ENCODE measurements around the gene SLC12A2. TPM values are rescaled to one million over a fixed set of nuclear protein-coding genes. Genes with fewer than 3 reads are reported as not detected.

The SLC12A2 gene
- total and polyA plus RNA-seq, 10 donors = 2.0 to 20.4 (median 16.0) TPM

DNA sequence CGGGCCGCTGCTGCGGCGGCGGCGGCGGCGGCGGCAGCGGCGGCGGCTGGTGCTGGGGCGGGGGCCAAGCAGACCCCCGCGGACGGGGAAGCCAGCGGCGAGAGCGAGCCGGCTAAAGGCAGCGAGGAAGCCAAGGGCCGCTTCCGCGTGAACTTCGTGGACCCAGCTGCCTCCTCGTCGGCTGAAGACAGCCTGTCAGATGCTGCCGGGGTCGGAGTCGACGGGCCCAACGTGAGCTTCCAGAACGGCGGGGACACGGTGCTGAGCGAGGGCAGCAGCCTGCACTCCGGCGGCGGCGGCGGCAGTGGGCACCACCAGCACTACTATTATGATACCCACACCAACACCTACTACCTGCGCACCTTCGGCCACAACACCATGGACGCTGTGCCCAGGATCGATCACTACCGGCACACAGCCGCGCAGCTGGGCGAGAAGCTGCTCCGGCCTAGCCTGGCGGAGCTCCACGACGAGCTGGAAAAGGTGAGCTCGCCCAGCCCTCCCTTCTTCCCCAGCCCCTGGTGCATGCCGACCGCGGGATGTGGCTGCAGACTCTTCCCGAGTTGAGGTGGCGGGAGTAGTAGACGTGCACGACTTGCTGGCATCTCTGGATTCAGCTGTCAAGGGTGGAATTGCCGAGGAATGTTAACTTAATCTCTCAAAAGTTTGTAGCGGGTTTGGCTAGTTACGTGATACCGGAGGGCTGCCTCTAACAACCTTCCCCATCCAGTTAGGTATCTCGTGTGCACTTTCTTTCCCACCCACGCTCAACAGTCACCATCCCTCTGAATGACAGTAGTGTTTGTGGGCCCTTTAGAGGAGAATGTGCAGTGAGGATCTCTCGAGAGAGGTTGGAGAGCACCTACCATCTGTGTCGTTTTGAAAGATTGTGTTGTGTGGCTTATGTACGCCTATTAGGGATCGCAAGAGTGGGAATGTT, 932 bp downstream of the SLC12A2 start:
- no peaks in the 10 kb centered on the region for H3K36me3 ChIP-seq
- peaks cover 21 to 73% (median 48%) of the 10 kb centered on the region in 6 donors for H3K4me1 ChIP-seq
- H3K4me3 ChIP-seq = peak overlapping the region; percentile 53 to 94 (median 85)
- H3K27ac ChIP-seq = peak overlapping the region; percentile 84 to 99 (median 96)
- TF ChIP-seq POLR2A (IDR thresholded peaks at IDR 0.05) = no peak
- TF ChIP-seq, protein P1, sequence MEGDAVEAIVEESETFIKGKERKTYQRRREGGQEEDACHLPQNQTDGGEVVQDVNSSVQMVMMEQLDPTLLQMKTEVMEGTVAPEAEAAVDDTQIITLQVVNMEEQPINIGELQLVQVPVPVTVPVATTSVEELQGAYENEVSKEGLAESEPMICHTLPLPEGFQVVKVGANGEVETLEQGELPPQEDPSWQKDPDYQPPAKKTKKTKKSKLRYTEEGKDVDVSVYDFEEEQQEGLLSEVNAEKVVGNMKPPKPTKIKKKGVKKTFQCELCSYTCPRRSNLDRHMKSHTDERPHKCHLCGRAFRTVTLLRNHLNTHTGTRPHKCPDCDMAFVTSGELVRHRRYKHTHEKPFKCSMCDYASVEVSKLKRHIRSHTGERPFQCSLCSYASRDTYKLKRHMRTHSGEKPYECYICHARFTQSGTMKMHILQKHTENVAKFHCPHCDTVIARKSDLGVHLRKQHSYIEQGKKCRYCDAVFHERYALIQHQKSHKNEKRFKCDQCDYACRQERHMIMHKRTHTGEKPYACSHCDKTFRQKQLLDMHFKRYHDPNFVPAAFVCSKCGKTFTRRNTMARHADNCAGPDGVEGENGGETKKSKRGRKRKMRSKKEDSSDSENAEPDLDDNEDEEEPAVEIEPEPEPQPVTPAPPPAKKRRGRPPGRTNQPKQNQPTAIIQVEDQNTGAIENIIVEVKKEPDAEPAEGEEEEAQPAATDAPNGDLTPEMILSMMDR (IDR thresholded peaks at IDR 0.05 in 8 of 11, conservative IDR thresholded peaks at IDR 0.05 in 3 of 11) = no peak
- TF ChIP-seq POLR2AphosphoS5 (IDR thresholded peaks at IDR 0.05) = peak in 2 of 3 donors; percentile 31 to 56
- intact Hi-C loops (cut with DNase I; ENCODE audit: low total_unique reads) = no loop called here
- DNase-seq = peak; percentile 93
- WGBS, 5 donors = 2 to 4% (median 3%) methylated on average over 31 to 71 of the region's 71 CpGs
- H3K9me3 ChIP-seq = no peaks in the 10 kb centered on the region
- no peaks in the 10 kb centered on the region for H3K27me3 ChIP-seq (replicated peaks in 1 of 7)

DNA sequence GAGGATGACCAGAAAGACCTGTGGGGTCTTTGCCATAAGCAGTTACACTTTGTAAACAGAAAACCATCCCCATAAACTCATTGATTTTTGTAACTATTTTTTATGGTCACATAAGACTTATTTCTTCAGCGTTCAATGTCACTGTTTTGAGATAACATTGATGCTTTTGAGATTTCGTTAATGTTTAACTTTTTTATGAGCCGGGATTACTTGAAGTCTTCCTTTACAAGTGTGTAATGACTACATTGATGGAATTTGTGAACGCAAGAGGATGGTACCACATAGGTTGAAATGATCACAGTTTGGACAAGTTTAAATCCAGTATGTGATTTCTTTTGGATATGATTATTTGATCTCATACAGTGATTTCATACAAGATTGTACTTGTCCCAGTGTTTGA, 1.8 kb downstream of the SLC12A2 start:
- Histone ChIP-seq H3K4me3 (peak overlapping the region in 5 of 8 donors; percentile 72 to 94 (median 88)), H3K27ac (no peak overlapping the region), H3K4me1 (peaks cover 16 to 64% (median 39%) of the 10 kb centered on the region in 6 donors), H3K9me3 (no peaks in the 10 kb centered on the region), H3K27me3 (replicated peaks in 1 of 7) (no peaks in the 10 kb centered on the region), H3K36me3 (no peaks in the 10 kb centered on the region)
- intact Hi-C loops (cut with DNase I; ENCODE audit: low total_unique reads) = no loop called here
- 65 to 77% (median 71%) methylated on average over 4 of the region's 4 CpGs for whole genome bisulfite sequencing, 5 donors
- no peak for DNase-seq
- TF ChIP-seq, protein P1 (IDR thresholded peaks at IDR 0.05 in 8 of 11, conservative IDR thresholded peaks at IDR 0.05 in 3 of 11) = no peak
- TF ChIP-seq POLR2A (IDR thresholded peaks at IDR 0.05) (no peak), POLR2AphosphoS5 (IDR thresholded peaks at IDR 0.05) (no peak)

DNA sequence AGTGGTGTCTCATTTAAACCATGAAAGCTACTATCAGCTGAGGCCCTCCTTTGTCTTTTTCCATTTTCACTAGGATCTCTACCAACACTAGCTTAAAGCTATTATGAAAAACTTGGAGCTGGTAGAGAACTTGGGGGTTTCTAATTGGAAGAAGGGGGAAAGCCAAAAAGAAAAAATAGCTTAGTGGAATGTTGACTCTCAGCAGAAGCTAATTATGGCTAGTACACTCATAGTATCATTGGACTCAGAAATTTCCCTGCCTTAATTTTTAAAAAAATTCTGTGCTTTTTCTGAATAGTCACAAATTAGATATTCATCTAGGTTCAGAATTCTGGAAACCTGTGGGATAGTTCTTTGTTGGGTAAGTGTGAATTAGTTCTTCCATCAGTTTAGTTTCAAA, 8.0 kb downstream of the SLC12A2 start:
- peaks cover 0 to 17% (median 0%) of the 10 kb centered on the region in 6 donors for H3K4me1 ChIP-seq
- H3K9me3 ChIP-seq = peaks cover under 1 to 18% (median 14%) of the 10 kb centered on the region in 8 donors
- peaks cover 0 to 3% (median 0%) of the 10 kb centered on the region in 6 donors for H3K36me3 ChIP-seq
- no peaks in the 10 kb centered on the region for H3K27me3 ChIP-seq (replicated peaks in 1 of 7)
- no peak overlapping the region for H3K27ac ChIP-seq
- TF ChIP-seq POLR2A (IDR thresholded peaks at IDR 0.05) = no peak
- no peak for TF ChIP-seq POLR2AphosphoS5 (IDR thresholded peaks at IDR 0.05)
- TF ChIP-seq, protein P1 (IDR thresholded peaks at IDR 0.05 in 8 of 11, conservative IDR thresholded peaks at IDR 0.05 in 3 of 11) = no peak
- DNase-seq = no peak
- intact Hi-C loops (cut with DNase I; ENCODE audit: low total_unique reads) = no loop called here
- no peak overlapping the region for H3K4me3 ChIP-seq

DNA sequence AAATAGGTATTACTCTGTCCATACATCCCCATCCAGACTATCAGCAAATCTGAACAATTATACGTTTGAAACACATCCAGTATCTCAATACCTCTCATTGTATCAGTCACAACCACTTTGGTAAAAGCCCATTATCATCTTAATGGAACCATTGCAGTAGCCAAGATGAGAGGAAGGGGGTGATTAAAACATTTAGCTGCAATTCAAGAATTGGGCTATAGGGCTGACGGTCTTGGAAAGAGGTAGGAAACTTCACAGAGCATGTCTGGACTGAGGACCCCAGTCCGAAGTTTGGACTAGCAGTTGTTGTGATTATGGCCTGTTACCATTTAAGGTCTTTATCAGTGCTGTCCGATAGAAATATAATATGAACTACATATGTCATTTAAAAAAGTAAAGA, 8.6 kb downstream of the SLC12A2 start:
- H3K4me1 ChIP-seq = peaks cover 0 to 11% (median 0%) of the 10 kb centered on the region in 6 donors
- H3K9me3 ChIP-seq = peaks cover 4 to 23% (median 19%) of the 10 kb centered on the region in 8 donors

More for the DNA sequence above, 8.6 kb downstream of the SLC12A2 start:
- DNase-seq = no peak
- TF ChIP-seq POLR2AphosphoS5 (IDR thresholded peaks at IDR 0.05) (no peak), POLR2A (IDR thresholded peaks at IDR 0.05) (no peak)
- TF ChIP-seq, protein P1 (IDR thresholded peaks at IDR 0.05 in 8 of 11, conservative IDR thresholded peaks at IDR 0.05 in 3 of 11) = no peak
- no peak overlapping the region for H3K27ac ChIP-seq
- intact Hi-C loops (cut with DNase I; ENCODE audit: low total_unique reads) = no loop called here
- peaks cover 0 to 6% (median 0%) of the 10 kb centered on the region in 6 donors for H3K36me3 ChIP-seq
- no peaks in the 10 kb centered on the region for H3K27me3 ChIP-seq (replicated peaks in 1 of 7)
- 93 to 98% (median 96%) methylated on average over 4 of the region's 4 CpGs for WGBS, 5 donors
- H3K4me3 ChIP-seq = no peak overlapping the region
